HG02852 (cell line): ENCODE results near the gene C2CD4A.

Source experiments
- ATAC-seq: cut with Tn5 transposase; IDR thresholded peaks from one replicate; pipeline ENCODE4 v1.9.1; 2021; ENCODE audit warnings: mild to moderate bottlenecking, moderate library complexity; ENCODE audit not compliant: unreplicated experiment

C2CD4A gene

GRCh38 chr15:62099094-62099601, 32.4 kb downstream of the C2CD4A start:
- ATAC-seq = no peak

GRCh38 chr15:62103431-62103830, 36.7 kb downstream of the C2CD4A start:
- no peak for ATAC-seq

GRCh38 chr15:62104401-62104800, 37.6 kb downstream of the C2CD4A start:
- no peak for ATAC-seq

- ATAC-seq = no peak
These were observed 38.1 kb downstream of the C2CD4A start for GRCh38 chr15:62104846-62105245.

- no peak for ATAC-seq
These were observed 38.5 kb downstream of the C2CD4A start for GRCh38 chr15:62105266-62105665.

GRCh38 chr15:62106096-62106495, 39.3 kb downstream of the C2CD4A start:
- no peak for ATAC-seq

GRCh38 chr15:62107571-62108121, 40.9 kb downstream of the C2CD4A start:
- no peak for ATAC-seq

- no peak for ATAC-seq
These were observed 41.6 kb downstream of the C2CD4A start for GRCh38 chr15:62108411-62108810.

GRCh38 chr15:62109437-62109836, 42.7 kb downstream of the C2CD4A start:
- no peak for ATAC-seq

- no peak for ATAC-seq
These were observed 43.4 kb downstream of the C2CD4A start for GRCh38 chr15:62109982-62110851.

- ATAC-seq = no peak
These were observed 45.3 kb downstream of the C2CD4A start for GRCh38 chr15:62112081-62112480.

- no peak for ATAC-seq
These were observed 46.1 kb downstream of the C2CD4A start for GRCh38 chr15:62112616-62113593.

GRCh38 chr15:62115847-62116246, 49.1 kb downstream of the C2CD4A start:
- no peak for ATAC-seq

- no peak for ATAC-seq
These were observed 51.9 kb downstream of the C2CD4A start for GRCh38 chr15:62118520-62119226.

- no peak for ATAC-seq
These were observed 52.6 kb downstream of the C2CD4A start for GRCh38 chr15:62119227-62119864.

GRCh38 chr15:62119874-62120273, 53.1 kb downstream of the C2CD4A start:
- no peak for ATAC-seq
